PC-3 (cell line): Measurements from ENCODE around the gene POLR3B. TPM values are rescaled to one million over a fixed set of nuclear protein-coding genes. Genes with fewer than 3 reads are reported as not detected.

Experiments
- ATAC-seq: fragments of 200-7000 bp; cut with Tn5 transposase; 2 replicates; pipeline ENCODE4 v1.9.1; 2020; ENCODE audit warnings: mild to moderate bottlenecking, moderate library complexity
- BruUV-seq: library from RNA; stranded (reverse); fragments of 400-500 nt; replicated peaks from 2 replicates; lab custom pipeline; 2021; lab: Mats Ljungman, UMichigan
- CTCF ChIA-PET: fragments of 300-600 bp; sonication (Branson Sonifier 250); formaldehyde crosslinking; loops from one replicate; lab custom pipeline; 2022; ENCODE audit warnings: antibody characterized with exemption; lab: Charles Lee
- POLR2A ChIA-PET: fragments of 300-600 bp; sonication (Branson Sonifier 250); formaldehyde crosslinking; loops from one replicate; lab custom pipeline; 2022; ENCODE audit warnings: antibody characterized with exemption; ENCODE audit not compliant: unreplicated experiment; lab: Charles Lee
- DNase-seq: peaks from one replicate; pipeline ENCODE4 v3.0.0-alpha.2; 2015
- H2AFZ ChIP-seq: fragments of 300-600 bp; sonication (generic); 2 replicates; pipeline ENCODE4 v1.6.0; 2016; ENCODE audit warnings: antibody characterized with exemption, low read length
- H3F3A ChIP-seq: fragments of 300-600 bp; sonication (generic); one replicate; pipeline ENCODE4 v1.6.0; 2017; ENCODE audit warnings: antibody characterized with exemption, low read length, control low read depth, mild to moderate bottlenecking; ENCODE audit not compliant: unreplicated experiment
- H3K27ac ChIP-seq: fragments of 300-600 bp; sonication (generic); 2 replicates; pipeline ENCODE4 v1.5.1; 2016; ENCODE audit warnings: mild to moderate bottlenecking, low read length
- H3K27me3 ChIP-seq: fragments of 300-600 bp; sonication (generic); 2 replicates; pipeline ENCODE4 v1.6.1; 2016; ENCODE audit warnings: low read length, mixed read lengths
- H3K36me3 ChIP-seq: fragments of 300-600 bp; sonication (generic); 2 replicates; pipeline ENCODE4 v1.6.1; 2016; ENCODE audit warnings: low read depth, mixed run types, low read length, mixed read lengths
- H3K4me1 ChIP-seq: fragments of 300-600 bp; sonication (generic); 2 replicates; pipeline ENCODE4 v1.5.1; 2016; ENCODE audit warnings: low read length; ENCODE audit not compliant: insufficient read depth
- H3K4me2 ChIP-seq: fragments of 300-600 bp; sonication (generic); 2 replicates; pipeline ENCODE4 v1.6.0; 2016; ENCODE audit warnings: low read length
- H3K4me3 ChIP-seq: fragments of 300-600 bp; sonication (generic); 2 replicates; pipeline ENCODE4 v1.5.1; 2016; ENCODE audit warnings: mild to moderate bottlenecking, low read length, mixed read lengths
- H3K79me2 ChIP-seq: fragments of 300-600 bp; sonication (generic); 2 replicates; pipeline ENCODE4 v1.6.1; 2017; ENCODE audit warnings: low read length, mixed read lengths
- H3K9ac ChIP-seq: fragments of 300-600 bp; sonication (generic); 2 replicates; pipeline ENCODE4 v1.6.0; 2016; ENCODE audit warnings: mild to moderate bottlenecking, low read length
- H3K9me2 ChIP-seq: fragments of 300-600 bp; sonication (generic); replicated peaks from 2 replicates; pipeline ENCODE4 v1.6.1; 2016; ENCODE audit warnings: mixed run types, low read length, mixed read lengths
- H3K9me3 ChIP-seq: fragments of 300-600 bp; sonication (generic); 2 replicates; pipeline ENCODE4 v1.6.1; 2016; ENCODE audit warnings: low read length, mixed read lengths
- H4K20me1 ChIP-seq: fragments of 300-600 bp; sonication (generic); 2 replicates; pipeline ENCODE4 v1.6.1; 2016; ENCODE audit warnings: low read length, mixed read lengths
- EZH2phosphoT487 ChIP-seq: fragments of 300-600 bp; sonication (generic); IDR thresholded peaks from 2 replicates; pipeline ENCODE4 v1.6.1; 2018; ENCODE audit warnings: mild to moderate bottlenecking, antibody characterized with exemption, low read length, borderline replicate concordance
- intact Hi-C: fragments of 100-400 bp; cut with micrococcal nuclease; formaldehyde crosslinking; loops from 2 replicates; pipeline ENCODE4 v1.9.0; 2023
- total RNA-seq: library from RNA; depleted of rRNA; stranded (reverse); fragments of >200 nt; gene quantifications from 2 replicates; pipeline ENCODE4 v1.2.3, GENCODE V29; 2014
- TF ChIP-seq, protein P1 (sequence below): fragments of 300-600 bp; sonication (generic); conservative IDR thresholded peaks from 2 replicates; pipeline ENCODE4 v1.5.1; 2017; ENCODE audit warnings: antibody characterized with exemption, low read depth, mild to moderate bottlenecking, low read length

POLR3B gene
- total RNA-seq, 1 experiment from 2014 or later, result 23.4 TPM

GRCh38 chr12:106333756-106334155 is 23.8 kb upstream of the POLR3B start:
- H3K4me3 ChIP-seq, result no peak overlapping the region
- TF ChIP-seq, protein P1, sequence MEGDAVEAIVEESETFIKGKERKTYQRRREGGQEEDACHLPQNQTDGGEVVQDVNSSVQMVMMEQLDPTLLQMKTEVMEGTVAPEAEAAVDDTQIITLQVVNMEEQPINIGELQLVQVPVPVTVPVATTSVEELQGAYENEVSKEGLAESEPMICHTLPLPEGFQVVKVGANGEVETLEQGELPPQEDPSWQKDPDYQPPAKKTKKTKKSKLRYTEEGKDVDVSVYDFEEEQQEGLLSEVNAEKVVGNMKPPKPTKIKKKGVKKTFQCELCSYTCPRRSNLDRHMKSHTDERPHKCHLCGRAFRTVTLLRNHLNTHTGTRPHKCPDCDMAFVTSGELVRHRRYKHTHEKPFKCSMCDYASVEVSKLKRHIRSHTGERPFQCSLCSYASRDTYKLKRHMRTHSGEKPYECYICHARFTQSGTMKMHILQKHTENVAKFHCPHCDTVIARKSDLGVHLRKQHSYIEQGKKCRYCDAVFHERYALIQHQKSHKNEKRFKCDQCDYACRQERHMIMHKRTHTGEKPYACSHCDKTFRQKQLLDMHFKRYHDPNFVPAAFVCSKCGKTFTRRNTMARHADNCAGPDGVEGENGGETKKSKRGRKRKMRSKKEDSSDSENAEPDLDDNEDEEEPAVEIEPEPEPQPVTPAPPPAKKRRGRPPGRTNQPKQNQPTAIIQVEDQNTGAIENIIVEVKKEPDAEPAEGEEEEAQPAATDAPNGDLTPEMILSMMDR, result no peak
- TF ChIP-seq EZH2phosphoT487, result no peak
- H3K9me3 ChIP-seq, result no peaks in the 10 kb centered on the region
- intact Hi-C loops, result no loop called here
- no peaks in the 10 kb centered on the region for H3K36me3 ChIP-seq
- H3K4me1 ChIP-seq, result no peaks in the 10 kb centered on the region
- ATAC-seq, result no peak
- no peaks in the 10 kb centered on the region for H3F3A ChIP-seq
- H4K20me1 ChIP-seq, result no peaks in the 10 kb centered on the region
- no peak overlapping the region for H2AFZ ChIP-seq
- no peaks in the 10 kb centered on the region for H3K9me2 ChIP-seq
- POLR2A ChIA-PET, result no interaction called here
- H3K4me2 ChIP-seq, result no peak overlapping the region
- no TSS peak for BruUV-seq
- no peaks in the 10 kb centered on the region for H3K79me2 ChIP-seq
- no peaks in the 10 kb centered on the region for H3K27me3 ChIP-seq
- CTCF ChIA-PET, result interaction anchor here (0.5 kb wide), 1 partner anchor 35 kb away, joined by 4 read pairs; no protein-coding TSS in a partner anchor
- no peak for DNase-seq
- H3K9ac ChIP-seq, result no peak overlapping the region
- no peak overlapping the region for H3K27ac ChIP-seq

GRCh38 chr12:106341086-106341877 is 16.3 kb upstream of the POLR3B start:
- no peak for ATAC-seq
- CTCF ChIA-PET, result interaction anchor here (1.3 kb wide), 1 partner anchor 16 kb away, joined by 4 read pairs; the partner anchor contains the start of gene POLR3B
- no peaks in the 10 kb centered on the region for H3F3A ChIP-seq

More at GRCh38 chr12:106341086-106341877, 16.3 kb upstream of the POLR3B start:
- Histone ChIP-seq H3K36me3 (no peaks in the 10 kb centered on the region), H2AFZ (no peak overlapping the region), H3K27ac (no peak overlapping the region), H3K9ac (no peak overlapping the region), H3K4me2 (no peak overlapping the region), H3K9me2 (no peaks in the 10 kb centered on the region), H4K20me1 (no peaks in the 10 kb centered on the region), H3K79me2 (no peaks in the 10 kb centered on the region), H3K27me3 (no peaks in the 10 kb centered on the region), H3K4me3 (no peak overlapping the region), H3K4me1 (peaks cover 15% of the 10 kb centered on the region), H3K9me3 (no peaks in the 10 kb centered on the region)
- TF ChIP-seq, protein P1, result no peak
- no TSS peak for BruUV-seq
- POLR2A ChIA-PET, result no interaction called here
- DNase-seq, result no peak
- intact Hi-C loops, result loop anchor here (5.0 kb wide), 2 partner anchors 54 to 94 kb away; partner anchors contain the start of gene CKAP4
